HEK293 (cell line): ENCODE results near the gene MCOLN1.

ENCODE experiments used
- ZEB2 ChIP-seq: fragments of 450-650 bp; formaldehyde crosslinking; IDR thresholded peaks from 2 replicates; pipeline ENCODE4 v1.5.1; 2016; ENCODE audit warnings: missing biosample characterization, missing genetic modification characterization
- ZNF138 ChIP-seq: fragments of 450-650 bp; formaldehyde crosslinking; IDR thresholded peaks from 2 replicates; pipeline ENCODE4 v1.5.1; 2016; ENCODE audit warnings: missing biosample characterization, missing genetic modification characterization, borderline replicate concordance
- ZNF146 ChIP-seq: fragments of 450-650 bp; formaldehyde crosslinking; IDR thresholded peaks from 2 replicates; pipeline ENCODE4 v1.5.1; 2016; ENCODE audit warnings: missing biosample characterization, missing genetic modification characterization
- ZNF311 ChIP-seq: fragments of 450-650 bp; formaldehyde crosslinking; IDR thresholded peaks from 2 replicates; pipeline ENCODE4 v1.5.1; 2017; ENCODE audit warnings: missing biosample characterization, missing genetic modification characterization, borderline replicate concordance
- TF ChIP-seq, protein P1 (sequence below): fragments of 450-650 bp; formaldehyde crosslinking; IDR thresholded peaks from 2 replicates; pipeline ENCODE4 v1.5.1; 2016; ENCODE audit warnings: missing biosample characterization, missing genetic modification characterization
- TF ChIP-seq, protein P2 (sequence below): fragments of 450-650 bp; formaldehyde crosslinking; IDR thresholded peaks from 2 replicates; pipeline ENCODE4 v1.5.1; 2016; ENCODE audit warnings: missing biosample characterization, missing genetic modification characterization
- TF ChIP-seq, protein P3 (sequence below): fragments of 450-650 bp; formaldehyde crosslinking; IDR thresholded peaks from 2 replicates; pipeline ENCODE4 v1.5.1; 2016; ENCODE audit warnings: missing biosample characterization, missing genetic modification characterization
- TF ChIP-seq, protein P4 (sequence below): fragments of 450-650 bp; formaldehyde crosslinking; IDR thresholded peaks from 2 replicates; pipeline ENCODE4 v1.5.1; 2016; ENCODE audit warnings: missing biosample characterization, missing genetic modification characterization
- TF ChIP-seq, protein P5 (sequence below): fragments of 450-650 bp; formaldehyde crosslinking; IDR thresholded peaks from 2 replicates; pipeline ENCODE4 v1.5.1; 2017; ENCODE audit warnings: missing biosample characterization, mild to moderate bottlenecking, missing genetic modification characterization, moderate library complexity

DNA sequence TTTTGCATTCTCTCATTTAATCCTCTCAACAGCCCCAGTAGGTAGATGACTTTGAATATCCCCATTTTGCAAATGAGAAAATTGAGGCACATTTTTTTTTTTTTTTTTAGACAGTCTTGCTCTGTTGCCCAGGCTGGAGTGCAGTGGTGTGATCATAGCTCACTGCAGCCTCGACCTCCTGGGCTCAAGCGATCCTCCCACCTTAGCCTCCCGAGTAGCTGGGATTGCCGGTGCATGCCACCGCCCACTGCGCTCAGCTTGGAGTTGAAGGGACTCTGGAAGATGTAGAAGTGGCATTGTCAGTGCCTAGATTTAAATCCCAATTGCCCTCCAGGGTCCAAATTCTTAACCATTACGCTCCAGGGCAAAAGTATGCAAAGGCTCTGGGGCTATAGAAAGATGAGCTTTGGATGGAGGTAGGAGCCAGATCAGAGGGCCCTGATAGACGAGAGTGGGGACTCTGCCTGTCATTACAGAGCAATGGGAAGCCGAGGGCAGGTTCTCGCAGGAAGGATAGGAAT lies 813 bp upstream of the MCOLN1 start:
- TF ChIP-seq, protein P1, sequence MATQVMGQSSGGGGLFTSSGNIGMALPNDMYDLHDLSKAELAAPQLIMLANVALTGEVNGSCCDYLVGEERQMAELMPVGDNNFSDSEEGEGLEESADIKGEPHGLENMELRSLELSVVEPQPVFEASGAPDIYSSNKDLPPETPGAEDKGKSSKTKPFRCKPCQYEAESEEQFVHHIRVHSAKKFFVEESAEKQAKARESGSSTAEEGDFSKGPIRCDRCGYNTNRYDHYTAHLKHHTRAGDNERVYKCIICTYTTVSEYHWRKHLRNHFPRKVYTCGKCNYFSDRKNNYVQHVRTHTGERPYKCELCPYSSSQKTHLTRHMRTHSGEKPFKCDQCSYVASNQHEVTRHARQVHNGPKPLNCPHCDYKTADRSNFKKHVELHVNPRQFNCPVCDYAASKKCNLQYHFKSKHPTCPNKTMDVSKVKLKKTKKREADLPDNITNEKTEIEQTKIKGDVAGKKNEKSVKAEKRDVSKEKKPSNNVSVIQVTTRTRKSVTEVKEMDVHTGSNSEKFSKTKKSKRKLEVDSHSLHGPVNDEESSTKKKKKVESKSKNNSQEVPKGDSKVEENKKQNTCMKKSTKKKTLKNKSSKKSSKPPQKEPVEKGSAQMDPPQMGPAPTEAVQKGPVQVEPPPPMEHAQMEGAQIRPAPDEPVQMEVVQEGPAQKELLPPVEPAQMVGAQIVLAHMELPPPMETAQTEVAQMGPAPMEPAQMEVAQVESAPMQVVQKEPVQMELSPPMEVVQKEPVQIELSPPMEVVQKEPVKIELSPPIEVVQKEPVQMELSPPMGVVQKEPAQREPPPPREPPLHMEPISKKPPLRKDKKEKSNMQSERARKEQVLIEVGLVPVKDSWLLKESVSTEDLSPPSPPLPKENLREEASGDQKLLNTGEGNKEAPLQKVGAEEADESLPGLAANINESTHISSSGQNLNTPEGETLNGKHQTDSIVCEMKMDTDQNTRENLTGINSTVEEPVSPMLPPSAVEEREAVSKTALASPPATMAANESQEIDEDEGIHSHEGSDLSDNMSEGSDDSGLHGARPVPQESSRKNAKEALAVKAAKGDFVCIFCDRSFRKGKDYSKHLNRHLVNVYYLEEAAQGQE = no peak
- TF ChIP-seq, protein P2, sequence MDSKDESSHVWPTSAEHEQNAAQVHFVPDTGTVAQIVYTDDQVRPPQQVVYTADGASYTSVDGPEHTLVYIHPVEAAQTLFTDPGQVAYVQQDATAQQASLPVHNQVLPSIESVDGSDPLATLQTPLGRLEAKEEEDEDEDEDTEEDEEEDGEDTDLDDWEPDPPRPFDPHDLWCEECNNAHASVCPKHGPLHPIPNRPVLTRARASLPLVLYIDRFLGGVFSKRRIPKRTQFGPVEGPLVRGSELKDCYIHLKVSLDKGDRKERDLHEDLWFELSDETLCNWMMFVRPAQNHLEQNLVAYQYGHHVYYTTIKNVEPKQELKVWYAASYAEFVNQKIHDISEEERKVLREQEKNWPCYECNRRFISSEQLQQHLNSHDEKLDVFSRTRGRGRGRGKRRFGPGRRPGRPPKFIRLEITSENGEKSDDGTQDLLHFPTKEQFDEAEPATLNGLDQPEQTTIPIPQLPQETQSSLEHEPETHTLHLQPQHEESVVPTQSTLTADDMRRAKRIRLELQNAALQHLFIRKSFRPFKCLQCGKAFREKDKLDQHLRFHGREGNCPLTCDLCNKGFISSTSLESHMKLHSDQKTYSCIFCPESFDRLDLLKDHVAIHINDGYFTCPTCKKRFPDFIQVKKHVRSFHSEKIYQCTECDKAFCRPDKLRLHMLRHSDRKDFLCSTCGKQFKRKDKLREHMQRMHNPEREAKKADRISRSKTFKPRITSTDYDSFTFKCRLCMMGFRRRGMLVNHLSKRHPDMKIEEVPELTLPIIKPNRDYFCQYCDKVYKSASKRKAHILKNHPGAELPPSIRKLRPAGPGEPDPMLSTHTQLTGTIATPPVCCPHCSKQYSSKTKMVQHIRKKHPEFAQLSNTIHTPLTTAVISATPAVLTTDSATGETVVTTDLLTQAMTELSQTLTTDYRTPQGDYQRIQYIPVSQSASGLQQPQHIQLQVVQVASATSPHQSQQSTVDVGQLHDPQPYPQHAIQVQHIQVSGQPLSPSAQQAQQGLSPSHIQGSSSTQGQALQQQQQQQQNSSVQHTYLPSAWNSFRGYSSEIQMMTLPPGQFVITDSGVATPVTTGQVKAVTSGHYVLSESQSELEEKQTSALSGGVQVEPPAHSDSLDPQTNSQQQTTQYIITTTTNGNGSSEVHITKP (tag by site-specific recombination) = no peak
- TF ChIP-seq, protein P3, sequence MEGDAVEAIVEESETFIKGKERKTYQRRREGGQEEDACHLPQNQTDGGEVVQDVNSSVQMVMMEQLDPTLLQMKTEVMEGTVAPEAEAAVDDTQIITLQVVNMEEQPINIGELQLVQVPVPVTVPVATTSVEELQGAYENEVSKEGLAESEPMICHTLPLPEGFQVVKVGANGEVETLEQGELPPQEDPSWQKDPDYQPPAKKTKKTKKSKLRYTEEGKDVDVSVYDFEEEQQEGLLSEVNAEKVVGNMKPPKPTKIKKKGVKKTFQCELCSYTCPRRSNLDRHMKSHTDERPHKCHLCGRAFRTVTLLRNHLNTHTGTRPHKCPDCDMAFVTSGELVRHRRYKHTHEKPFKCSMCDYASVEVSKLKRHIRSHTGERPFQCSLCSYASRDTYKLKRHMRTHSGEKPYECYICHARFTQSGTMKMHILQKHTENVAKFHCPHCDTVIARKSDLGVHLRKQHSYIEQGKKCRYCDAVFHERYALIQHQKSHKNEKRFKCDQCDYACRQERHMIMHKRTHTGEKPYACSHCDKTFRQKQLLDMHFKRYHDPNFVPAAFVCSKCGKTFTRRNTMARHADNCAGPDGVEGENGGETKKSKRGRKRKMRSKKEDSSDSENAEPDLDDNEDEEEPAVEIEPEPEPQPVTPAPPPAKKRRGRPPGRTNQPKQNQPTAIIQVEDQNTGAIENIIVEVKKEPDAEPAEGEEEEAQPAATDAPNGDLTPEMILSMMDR = no peak
- TF ChIP-seq, protein P4, sequence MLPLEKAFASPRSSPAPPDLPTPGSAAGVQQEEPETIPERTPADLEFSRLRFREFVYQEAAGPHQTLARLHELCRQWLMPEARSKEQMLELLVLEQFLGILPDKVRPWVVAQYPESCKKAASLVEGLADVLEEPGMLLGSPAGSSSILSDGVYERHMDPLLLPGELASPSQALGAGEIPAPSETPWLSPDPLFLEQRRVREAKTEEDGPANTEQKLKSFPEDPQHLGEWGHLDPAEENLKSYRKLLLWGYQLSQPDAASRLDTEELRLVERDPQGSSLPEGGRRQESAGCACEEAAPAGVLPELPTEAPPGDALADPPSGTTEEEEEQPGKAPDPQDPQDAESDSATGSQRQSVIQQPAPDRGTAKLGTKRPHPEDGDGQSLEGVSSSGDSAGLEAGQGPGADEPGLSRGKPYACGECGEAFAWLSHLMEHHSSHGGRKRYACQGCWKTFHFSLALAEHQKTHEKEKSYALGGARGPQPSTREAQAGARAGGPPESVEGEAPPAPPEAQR (tag by site-specific recombination) = no peak
- TF ChIP-seq ZEB2 (tag by site-specific recombination) (no peak), ZNF146 (tag by site-specific recombination) (no peak), ZNF138 (tag by site-specific recombination) (no peak), ZNF311 (tag by site-specific recombination) (no peak)
- TF ChIP-seq, protein P5, sequence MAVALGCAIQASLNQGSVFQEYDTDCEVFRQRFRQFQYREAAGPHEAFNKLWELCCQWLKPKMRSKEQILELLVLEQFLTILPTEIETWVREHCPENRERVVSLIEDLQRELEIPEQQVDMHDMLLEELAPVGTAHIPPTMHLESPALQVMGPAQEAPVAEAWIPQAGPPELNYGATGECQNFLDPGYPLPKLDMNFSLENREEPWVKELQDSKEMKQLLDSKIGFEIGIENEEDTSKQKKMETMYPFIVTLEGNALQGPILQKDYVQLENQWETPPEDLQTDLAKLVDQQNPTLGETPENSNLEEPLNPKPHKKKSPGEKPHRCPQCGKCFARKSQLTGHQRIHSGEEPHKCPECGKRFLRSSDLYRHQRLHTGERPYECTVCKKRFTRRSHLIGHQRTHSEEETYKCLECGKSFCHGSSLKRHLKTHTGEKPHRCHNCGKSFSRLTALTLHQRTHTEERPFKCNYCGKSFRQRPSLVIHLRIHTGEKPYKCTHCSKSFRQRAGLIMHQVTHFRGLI (tag by site-specific recombination) = no peak
